Psoas muscle (tissue), 8 donors: ENCODE data around the gene CTNNA1. TPM values are rescaled to one million over a fixed set of nuclear protein-coding genes. Genes with fewer than 3 reads are reported as not detected.
"Not testable (repeated sequence)": the region's sequence is repeated elsewhere in the genome, so short reads cannot be mapped to it uniquely, and the experiment has no call there.

Source experiments
- ATAC-seq, 4 donors: fragments of 200-7000 bp; cut with Tn5 transposase; one replicate each; pipeline ENCODE4 v1.9.1; 2020; ENCODE audit warnings: moderate library complexity in 3 of 4, mild to moderate bottlenecking in 2 of 4
- DNase-seq, 2 donors: peaks; one replicate each; pipeline ENCODE4 v3.0.0-alpha.2; 2020
- H3K27ac ChIP-seq: fragments of 200-600 bp; one replicate; pipeline ENCODE4 v1.8.0; 2022
- H3K27me3 ChIP-seq, 3 donors: fragments of 200-600 bp in 1 of 3; one replicate each; pipeline versions ENCODE4 v1.6.1 to v1.8.0; 2013 to 2022; ENCODE audit warnings: low read length in 2 of 3, mild to moderate bottlenecking in 2 of 3, moderate library complexity in 1 of 3; ENCODE audit not compliant: insufficient read depth in 3 of 3
- H3K36me3 ChIP-seq, 2 donors: fragments of 200-600 bp in 1 of 2; one replicate each; pipeline versions ENCODE4 v1.6.1 to v1.8.0; 2013 to 2022; ENCODE audit warnings: low read depth in 1 of 2, mild to moderate bottlenecking in 1 of 2, moderate library complexity in 1 of 2; ENCODE audit not compliant: insufficient read depth in 1 of 2
- H3K4me1 ChIP-seq: fragments of 200-600 bp; one replicate; pipeline ENCODE4 v1.8.0; 2022
- H3K4me3 ChIP-seq: fragments of 200-600 bp; one replicate; pipeline ENCODE4 v1.8.0; 2022; ENCODE audit warnings: mild to moderate bottlenecking
- H3K9me3 ChIP-seq: fragments of 200-600 bp; one replicate; pipeline ENCODE4 v1.8.0; 2022
- CTCF ChIP-seq: fragments of 200-600 bp; IDR thresholded peaks from one replicate; pipeline ENCODE4 v1.8.0; 2022; ENCODE audit warnings: antibody characterized with exemption
- WGBS, 3 donors: extraction: QIAGEN DNeasy Blood & Tissue Kit; methylation state at CpG; one replicate each; pipeline versions ENCODE4 v1.1.6 to v1.1.7; 2013; 5-methylcytosine and 5-hydroxymethylcytosine counted together
- intact Hi-C, 2 donors: fragments of 100-400 bp; cut with DNase I; formaldehyde crosslinking; loops; one replicate each; pipeline versions ENCODE4 v1.11.0 to v1.14.2; 2022
- polyA plus RNA-seq, 3 donors: library from polyadenylated mRNA; stranded (reverse); fragments of 200-250 nt; gene quantifications; one replicate each; pipeline ENCODE4 v1.2.3, GENCODE V29; 2013
- total RNA-seq, 4 donors: library from RNA; stranded (reverse); fragmentation: NEBNext Ultra II Directional in 2 of 4; extraction: Animal tissue kit (Norgen Biotek cat#: 25700) in 2 of 4; gene quantifications; one replicate each; pipeline versions ENCODE4 v1.2.1 to v1.2.4, GENCODE V29; 2021 to 2023
- donor health status: healthy with polysubstance abuse.
- donor health status: DM: no; HTN: no; CAD: no; lungs with moderate emphysema.
- donor health status: Bipolar disorder and iron deficiency.
- donor health status: healthy.
- donor health status: DM: yes; HTN: yes; CAD: no.
- donor health status: DM: no; HTN: no; CAD: no.
- donor health status: DM: no; HTN: no; CAD: no.
- donor health status: DM: yes; HTN: yes; CAD: no.

Gene CTNNA1
- total and polyA plus RNA-seq, 7 donors, result 58.8 to 162 (median 99.3) TPM

GRCh38 chr5:138754699-138755057 lies 1.5 kb downstream of the CTNNA1 start:
- H3K4me1 ChIP-seq, result peaks cover 17% of the 10 kb centered on the region
- no peaks in the 10 kb centered on the region for H3K9me3 ChIP-seq
- DNase-seq (no peak), ATAC-seq (no peak)
- no peak for TF ChIP-seq CTCF
- H3K36me3 ChIP-seq, result peaks cover 0 to 12% of the 10 kb centered on the region in 2 donors
- peak overlapping the region; percentile 96 for H3K4me3 ChIP-seq
- 71 to 81% (median 76%) methylated on average over 14 of the region's 14 CpGs for WGBS, 3 donors
- intact Hi-C loops, result no loop called here
- no peaks in the 10 kb centered on the region for H3K27me3 ChIP-seq
- H3K27ac ChIP-seq, result peak overlapping the region; percentile 98

- Histone ChIP-seq H3K4me3 (peak overlapping the region; percentile 96), H3K9me3 (no peaks in the 10 kb centered on the region), H3K4me1 (peaks cover 20% of the 10 kb centered on the region), H3K27ac (peak overlapping the region; percentile 98), H3K36me3 (peaks cover 0 to 12% of the 10 kb centered on the region in 2 donors), H3K27me3 (no peaks in the 10 kb centered on the region)
- intact Hi-C loops, result no loop called here
- no peak for TF ChIP-seq CTCF
- WGBS, 3 donors, result 82 to 95% (median 84%) methylated on average over 5 of the region's 5 CpGs
- no peak for DNase-seq
- no peak for ATAC-seq
These were observed 2.0 kb downstream of the CTNNA1 start for GRCh38 chr5:138755084-138755748.

- Histone ChIP-seq H3K27me3 (no peaks in the 10 kb centered on the region), H3K36me3 (peaks cover 4 to 20% of the 10 kb centered on the region in 2 donors), H3K27ac (no peak overlapping the region), H3K9me3 (no peaks in the 10 kb centered on the region), H3K4me1 (peaks cover 40% of the 10 kb centered on the region), H3K4me3 (no peak overlapping the region)
- no peak for ATAC-seq
- 86 to 93% (median 86%) methylated on average over 6 of the region's 6 CpGs for WGBS, 3 donors
- intact Hi-C loops, result no loop called here
- no peak for TF ChIP-seq CTCF
- DNase-seq, result no peak
These were observed 4.0 kb downstream of the CTNNA1 start for GRCh38 chr5:138757061-138757776.

- no peak overlapping the region for H3K27ac ChIP-seq
- H3K36me3 ChIP-seq, result peaks cover 6 to 20% of the 10 kb centered on the region in 2 donors
- no peaks in the 10 kb centered on the region for H3K27me3 ChIP-seq
- DNase-seq (no peak), ATAC-seq (peak in 3 of 4 donors; percentile 32 to 50 (median 50))
- TF ChIP-seq CTCF, result no peak
- intact Hi-C loops, result no loop called here
- no peak overlapping the region for H3K4me3 ChIP-seq
- 54 to 75% (median 56%) methylated on average over 11 of the region's 11 CpGs for WGBS, 3 donors
- peaks cover 38% of the 10 kb centered on the region for H3K4me1 ChIP-seq
- no peaks in the 10 kb centered on the region for H3K9me3 ChIP-seq
These were observed 7.4 kb downstream of the CTNNA1 start for GRCh38 chr5:138760448-138761110.

- H3K27me3 ChIP-seq, DNase-seq, H3K27ac ChIP-seq, H3K4me3 ChIP-seq, intact Hi-C loops, H3K9me3 ChIP-seq: not testable (repeated sequence)
- Histone ChIP-seq H3K36me3 (peaks cover 6 to 20% of the 10 kb centered on the region in 2 donors), H3K4me1 (peaks cover 38% of the 10 kb centered on the region)
- peak in 3 of 4 donors; percentile 5 to 28 (median 17) for ATAC-seq
- 62 to 75% (median 66%) methylated on average over 7 of the region's 7 CpGs for WGBS, 3 donors
These were observed 7.9 kb downstream of the CTNNA1 start for GRCh38 chr5:138761115-138761514.

GRCh38 chr5:138761670-138762069 lies 8.4 kb downstream of the CTNNA1 start:
- H3K27ac ChIP-seq, ATAC-seq, H3K4me3 ChIP-seq, H3K9me3 ChIP-seq, DNase-seq, H3K27me3 ChIP-seq, intact Hi-C loops: not testable (repeated sequence)
- WGBS, 3 donors, result 75 to 80% (median 77%) methylated on average over 6 of the region's 6 CpGs
- H3K4me1 ChIP-seq, result peaks cover 38% of the 10 kb centered on the region
- H3K36me3 ChIP-seq, result peaks cover 6 to 20% of the 10 kb centered on the region in 2 donors
